ENCODE results near the gene ABCG1. TPM values are rescaled to one million over a fixed set of nuclear protein-coding genes. Genes with fewer than 3 reads are reported as not detected.
A peak's percentile ranks its signal among the peaks of the same experiment; 100 is the strongest.

ABCG1 gene
- total RNA-seq (10 to 100 TPM in 7 of 10 donors, 1 to 10 TPM in 3; 5.5 to 26.2 (median 14.6) TPM), polyA plus RNA-seq (10 to 100 TPM; 11.6 to 19.4 TPM)
- long read RNA-seq, donor 1, transcript ABCG1-203 (15 exons, 3,034 nt): minor isoform, 16 of 52 reads
- long read RNA-seq, donor 1, transcript ABCG1-205 (15 exons, 2,998 nt): major isoform, 26 of 52 reads
- long read RNA-seq, donor 1, partial matches to known transcripts: 4 of 52 reads
- long read RNA-seq, donor 1, other reads (novel, unspliced or antisense): 6 of 52 reads
- long read RNA-seq, donor 2, transcript ABCG1-203 (15 exons, 3,034 nt): minor isoform, 15 of 51 reads
- long read RNA-seq, donor 2, transcript ABCG1-205 (15 exons, 2,998 nt): major isoform, 22 of 51 reads
- long read RNA-seq, donor 2, partial matches to known transcripts: 3 of 51 reads
- long read RNA-seq, donor 2, other reads (novel, unspliced or antisense): 11 of 51 reads
- long read RNA-seq, donor 3, partial matches to known transcripts: 1 of 10 reads
- long read RNA-seq, donor 3, other reads (novel, unspliced or antisense): 2 of 10 reads

DNA sequence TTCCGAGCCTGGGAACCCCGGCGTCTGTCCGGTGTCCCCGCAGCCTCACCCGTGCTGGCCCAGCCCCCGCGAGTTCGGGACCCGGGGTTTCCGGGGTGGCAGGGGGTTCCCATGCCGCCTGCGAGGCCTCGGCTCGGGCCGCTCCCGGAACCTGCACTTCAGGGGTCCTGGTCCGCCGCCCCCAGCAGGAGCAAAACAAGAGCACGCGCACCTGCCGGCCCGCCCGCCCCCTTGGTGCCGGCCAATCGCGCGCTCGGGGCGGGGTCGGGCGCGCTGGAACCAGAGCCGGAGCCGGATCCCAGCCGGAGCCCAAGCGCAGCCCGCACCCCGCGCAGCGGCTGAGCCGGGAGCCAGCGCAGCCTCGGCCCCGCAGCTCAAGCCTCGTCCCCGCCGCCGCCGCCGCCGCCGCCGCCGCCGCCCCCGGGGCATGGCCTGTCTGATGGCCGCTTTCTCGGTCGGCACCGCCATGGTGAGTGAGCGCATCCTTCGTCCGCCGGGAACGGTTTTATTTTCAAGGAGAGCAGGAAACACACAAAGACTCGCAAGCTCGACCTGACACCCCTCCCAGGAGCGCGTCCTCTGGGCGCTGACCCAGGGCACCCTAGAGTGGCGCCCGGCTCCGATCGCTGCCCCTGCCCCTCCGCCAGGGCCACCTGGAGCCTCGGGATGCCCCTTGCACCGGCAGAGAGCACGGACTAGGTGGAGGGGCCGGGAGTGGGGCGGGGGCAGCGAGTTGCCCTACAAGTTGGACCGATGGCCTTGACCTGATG lies at the start of gene ABCG1:
ABCG1 (plus strand) TSS at position 305 of the 770 bp plus-strand sequence; CDS start at position 428, 123 bp downstream.
- DNase-seq (peak in 1 of 2 donors; percentile 65), ATAC-seq (peak; percentile 45 to 81 (median 59))
- Histone ChIP-seq H3K27me3 (peaks cover 0 to 10% (median 0%) of the 10 kb centered on the region in 7 donors), H3K4me1 (peaks cover 3 to 43% (median 35%) of the 10 kb centered on the region in 9 donors), H3K36me3 (no peaks in the 10 kb centered on the region), H3K4me3 (peak within 1 kb of the TSS; percentile 55 to 90 (median 79)), H3K9me3 (peaks cover 0 to 9% (median 0%) of the 10 kb centered on the region in 11 donors), H3K27ac (peak within 1 kb of the TSS; percentile 70 to 93 (median 83))
- 1% methylated on average over 83 of the region's 83 CpGs for WGBS, 2 donors
- TF ChIP-seq, protein P1, sequence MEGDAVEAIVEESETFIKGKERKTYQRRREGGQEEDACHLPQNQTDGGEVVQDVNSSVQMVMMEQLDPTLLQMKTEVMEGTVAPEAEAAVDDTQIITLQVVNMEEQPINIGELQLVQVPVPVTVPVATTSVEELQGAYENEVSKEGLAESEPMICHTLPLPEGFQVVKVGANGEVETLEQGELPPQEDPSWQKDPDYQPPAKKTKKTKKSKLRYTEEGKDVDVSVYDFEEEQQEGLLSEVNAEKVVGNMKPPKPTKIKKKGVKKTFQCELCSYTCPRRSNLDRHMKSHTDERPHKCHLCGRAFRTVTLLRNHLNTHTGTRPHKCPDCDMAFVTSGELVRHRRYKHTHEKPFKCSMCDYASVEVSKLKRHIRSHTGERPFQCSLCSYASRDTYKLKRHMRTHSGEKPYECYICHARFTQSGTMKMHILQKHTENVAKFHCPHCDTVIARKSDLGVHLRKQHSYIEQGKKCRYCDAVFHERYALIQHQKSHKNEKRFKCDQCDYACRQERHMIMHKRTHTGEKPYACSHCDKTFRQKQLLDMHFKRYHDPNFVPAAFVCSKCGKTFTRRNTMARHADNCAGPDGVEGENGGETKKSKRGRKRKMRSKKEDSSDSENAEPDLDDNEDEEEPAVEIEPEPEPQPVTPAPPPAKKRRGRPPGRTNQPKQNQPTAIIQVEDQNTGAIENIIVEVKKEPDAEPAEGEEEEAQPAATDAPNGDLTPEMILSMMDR (IDR thresholded peaks at IDR 0.05): no peak
- intact Hi-C loops (cut with DNase I): loop anchor here in 3 of 10 donors (5.0 to 10.0 kb wide), 4 partner anchors 52 to 96 kb away; partner anchors contain the start of gene TFF3 (in 1 of the 3)

DNA sequence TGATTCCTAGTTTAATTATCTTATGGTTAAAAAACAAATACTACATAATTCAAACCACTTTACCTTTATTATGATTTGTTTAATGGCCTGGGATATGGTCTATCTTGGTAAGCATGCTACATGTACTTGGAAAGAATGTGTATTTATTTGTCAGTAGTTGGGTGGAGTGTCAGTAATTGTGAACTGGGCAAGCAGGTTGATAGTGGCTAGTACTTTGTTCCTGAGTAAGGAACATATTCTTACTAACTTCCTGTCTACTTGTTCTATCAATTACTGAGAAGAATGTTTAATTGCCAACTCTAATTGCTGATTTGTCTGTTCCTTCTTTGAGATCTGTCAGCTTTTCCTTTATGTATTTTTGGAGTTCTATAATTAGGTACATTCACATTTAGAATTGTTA lies 49.2 kb upstream of the ABCG1 start:
- peaks cover 0 to 19% (median 8%) of the 10 kb centered on the region in 9 donors for H3K4me1 ChIP-seq
- TF ChIP-seq, protein P1 (IDR thresholded peaks at IDR 0.05): no peak
- H3K27ac ChIP-seq: peak overlapping the region in 1 of 10 donors; percentile 52
- H3K4me3 ChIP-seq: no peak overlapping the region
- H3K36me3 ChIP-seq: no peaks in the 10 kb centered on the region
- H3K9me3 ChIP-seq: no peaks in the 10 kb centered on the region
- ATAC-seq: peak in 3 of 8 donors; percentile 39 to 51 (median 40)
- no peak for DNase-seq
- intact Hi-C loops (cut with DNase I): loop anchor here in 8 of 10 donors (2.0 to 10.0 kb wide), 11 partner anchors 45 to 395 kb away; partner anchors contain the start of genes ABCG1 (in 2 of the 8) and SLC37A1 (in 1 of the 8)
- no peaks in the 10 kb centered on the region for H3K27me3 ChIP-seq

DNA sequence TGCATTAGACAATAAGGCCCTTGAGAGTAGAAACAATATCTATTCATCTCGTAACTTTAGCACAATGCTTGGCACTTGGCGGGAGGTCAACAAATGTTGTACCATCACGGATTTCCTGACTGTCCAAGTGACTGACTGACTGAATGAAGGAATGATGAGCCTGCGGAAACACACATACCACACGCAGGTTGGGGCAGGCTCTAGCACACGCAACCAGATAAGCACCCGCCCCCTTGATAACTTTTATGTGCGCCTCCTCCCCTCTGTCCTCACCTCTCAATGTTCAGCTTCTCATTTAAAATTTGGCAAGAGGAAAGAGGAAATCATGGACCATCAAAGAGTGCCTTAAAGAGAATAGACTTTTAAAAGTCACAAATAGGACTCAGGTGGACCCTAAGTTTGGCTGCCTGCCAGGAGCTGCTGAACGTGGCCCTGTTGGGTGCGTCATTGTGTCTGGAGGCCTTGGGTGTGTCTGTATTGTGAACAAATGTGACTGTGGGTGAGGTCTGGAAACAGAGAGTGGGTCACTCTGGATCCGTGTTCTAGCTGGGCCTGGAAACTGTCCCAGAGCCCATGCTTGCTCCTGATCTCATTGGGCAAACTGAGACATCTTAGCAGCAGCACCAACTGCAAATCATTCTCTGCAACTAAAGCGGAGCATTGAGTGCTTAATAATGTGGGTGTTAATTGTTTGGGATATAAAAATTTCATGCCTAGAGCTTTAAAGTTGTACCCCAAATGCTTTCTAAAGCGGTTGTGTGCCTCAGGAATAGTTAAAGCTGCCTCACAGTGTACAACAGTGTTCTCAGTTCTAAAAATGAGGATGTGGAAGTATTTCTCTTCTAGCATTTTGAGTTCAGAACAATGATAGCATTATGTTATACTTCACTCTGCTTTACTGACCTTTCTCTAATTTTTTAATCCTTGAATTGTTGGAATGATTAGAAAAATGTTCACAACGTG lies 47.6 kb upstream of the ABCG1 start:
- H3K4me3 ChIP-seq: no peak overlapping the region
- no peaks in the 10 kb centered on the region for H3K27me3 ChIP-seq
- WGBS, 2 donors: 67 to 68% methylated on average over 14 of the region's 14 CpGs
- TF ChIP-seq, protein P1 (IDR thresholded peaks at IDR 0.05): no peak
- H3K27ac ChIP-seq: peak overlapping the region in 7 of 10 donors; percentile 2 to 52 (median 30)
- ATAC-seq (peak; percentile 55 to 93 (median 84)), DNase-seq (peak; percentile 47 to 68)
- H3K4me1 ChIP-seq: peaks cover 0 to 19% (median 0%) of the 10 kb centered on the region in 9 donors
- no peaks in the 10 kb centered on the region for H3K36me3 ChIP-seq
- intact Hi-C loops (cut with DNase I): loop anchor here in 1 of 10 donors (10.0 kb wide), 1 partner anchor 393 kb away; no protein-coding TSS in a partner anchor
- H3K9me3 ChIP-seq: no peaks in the 10 kb centered on the region

Data from heart right ventricle (tissue), 16 donors.